Activated T-cell treated with anti-CD3 and anti-CD28 coated beads, Interleukin-2, amount 50 U/mL, for 4 hours (primary cell): ENCODE measurements around the gene ECSIT. TPM values are rescaled to one million over a fixed set of nuclear protein-coding genes. Genes with fewer than 3 reads are reported as not detected.
A peak's percentile ranks its signal among the peaks of the same experiment; 100 is the strongest.
"Not testable (repeated sequence)": the region's sequence is repeated elsewhere in the genome, so short reads cannot be mapped to it uniquely, and the experiment has no call there.

ENCODE experiments used
- ATAC-seq, 2 donors: fragments of 200-7000 bp; cut with Tn5 transposase; one replicate each; pipeline ENCODE4 v1.10.0; 2021
- DNase-seq: peaks from one replicate; pipeline ENCODE4 v3.0.0-alpha.2; 2020
- H3K27me3 Mint-ChIP-seq: one replicate; pipeline ENCODE4 v1.8.0; 2021; ENCODE audit warnings: low read depth, mixed read lengths
- H3K36me3 Mint-ChIP-seq: one replicate; pipeline ENCODE4 v1.8.0; 2022; ENCODE audit warnings: mixed read lengths; ENCODE audit not compliant: insufficient read depth
- H3K4me1 Mint-ChIP-seq: one replicate; pipeline ENCODE4 v1.8.0; 2021; ENCODE audit warnings: low read depth, mixed read lengths
- H3K4me3 Mint-ChIP-seq: one replicate; pipeline ENCODE4 v1.8.0; 2021; ENCODE audit warnings: mild to moderate bottlenecking, moderate library complexity, mixed read lengths
- H3K9me3 Mint-ChIP-seq: one replicate; pipeline ENCODE4 v1.8.0; 2021; ENCODE audit warnings: mixed read lengths
- total RNA-seq, 3 donors: library from RNA; stranded (reverse); gene quantifications; one replicate each; pipeline ENCODE4 v1.2.1, GENCODE V29; 2021

Gene ECSIT
- total RNA-seq, 3 donors from 2014 or later: 72.3 to 88.1 (median 81.9) TPM

DNA sequence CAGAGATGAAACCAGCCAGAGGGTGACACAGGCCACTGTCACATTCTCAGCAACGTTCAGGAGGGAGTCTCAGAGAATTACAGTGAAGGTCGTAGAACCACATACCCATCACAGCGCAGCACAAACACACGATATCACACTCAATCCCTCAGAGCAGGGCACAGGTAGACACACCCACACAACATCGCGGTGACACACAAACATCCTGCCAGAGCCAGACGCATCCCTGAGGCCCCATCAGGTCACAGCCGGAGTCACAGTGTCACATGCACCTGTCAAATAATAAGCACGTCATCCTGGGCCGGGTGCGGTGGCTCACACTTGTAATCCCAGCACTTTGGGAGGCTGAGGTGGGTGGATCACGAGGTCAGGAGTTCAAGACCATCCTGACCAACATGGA, 65.5 kb downstream of the ECSIT start:
- DNase-seq (no peak), ATAC-seq (peak in 1 of 2 donors; percentile 34)
- Mint-ChIP-seq H3K4me1 (no peaks in the 10 kb centered on the region), H3K27me3 (peaks cover 4% of the 10 kb centered on the region), H3K9me3 (no peaks in the 10 kb centered on the region), H3K36me3 (no peaks in the 10 kb centered on the region), H3K4me3 (no peak overlapping the region)

DNA sequence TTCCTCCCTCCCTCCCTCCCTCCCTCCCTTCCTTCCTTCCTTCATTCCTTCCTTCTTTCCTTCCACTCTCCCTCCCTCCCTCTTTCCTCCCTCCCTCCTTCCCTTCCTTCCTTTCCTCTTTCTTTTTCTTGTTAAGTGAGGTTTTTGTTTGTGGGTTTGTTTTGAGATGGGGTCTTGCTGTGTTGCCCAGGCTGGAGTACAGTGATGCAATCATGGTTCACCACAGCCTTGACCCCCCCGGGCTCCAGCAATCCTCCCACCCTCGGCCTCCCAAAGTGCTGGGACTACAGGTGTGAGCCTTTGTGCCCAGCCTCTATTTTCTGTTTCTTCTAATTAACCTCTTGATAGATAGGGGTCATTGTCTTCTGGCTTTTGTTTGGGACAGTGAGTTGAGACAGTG, 67.5 kb downstream of the ECSIT start:
- ATAC-seq: no peak
- no peaks in the 10 kb centered on the region for H3K36me3 Mint-ChIP-seq
- H3K9me3 Mint-ChIP-seq: no peaks in the 10 kb centered on the region
- DNase-seq: no peak
- H3K27me3 Mint-ChIP-seq: peaks cover 4% of the 10 kb centered on the region
- H3K4me3 Mint-ChIP-seq: no peak overlapping the region
- H3K4me1 Mint-ChIP-seq: no peaks in the 10 kb centered on the region

DNA sequence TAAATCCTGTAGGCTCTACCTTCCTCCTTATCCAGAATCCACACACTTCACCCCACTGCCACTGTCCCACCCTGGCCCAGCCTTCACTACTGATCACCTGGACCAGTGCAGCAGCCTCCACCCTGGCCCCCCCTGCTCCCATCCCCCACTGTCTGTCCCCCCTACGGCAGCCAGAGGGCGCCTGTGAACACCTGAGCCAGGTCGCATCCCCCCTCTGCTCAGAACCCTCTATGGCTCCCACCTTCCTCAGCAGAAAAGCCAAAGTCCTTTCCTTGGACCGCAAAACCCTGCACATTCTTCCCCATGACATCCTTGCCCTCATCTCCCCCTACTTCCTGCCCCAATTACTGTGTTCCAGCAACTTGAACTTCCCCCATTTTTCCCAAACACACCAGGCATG, 68.7 kb downstream of the ECSIT start:
- Mint-ChIP-seq H3K4me3 (no peak overlapping the region), H3K4me1 (no peaks in the 10 kb centered on the region), H3K27me3 (peaks cover 4% of the 10 kb centered on the region), H3K36me3 (no peaks in the 10 kb centered on the region), H3K9me3 (no peaks in the 10 kb centered on the region)
- DNase-seq (no peak), ATAC-seq (peak in 1 of 2 donors; percentile 40)

DNA sequence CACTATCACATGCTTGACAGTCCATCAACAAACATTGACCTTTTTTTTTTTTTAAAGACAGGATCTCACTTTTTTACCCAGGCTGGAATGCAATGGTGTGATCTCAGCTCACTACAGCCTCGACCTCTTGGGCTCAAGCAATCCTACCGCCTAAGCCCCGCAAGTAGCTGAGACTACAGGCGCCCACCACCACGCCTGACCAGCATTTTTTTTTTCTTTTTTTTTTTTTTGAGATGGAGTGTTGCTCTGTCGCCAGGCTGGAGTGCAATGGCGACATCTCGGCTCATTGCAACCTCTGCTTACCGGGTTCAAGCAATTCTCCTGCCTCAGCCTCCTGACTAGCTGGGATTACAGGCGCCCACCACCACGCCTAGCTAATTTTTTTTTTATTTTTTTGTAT, 70.0 kb downstream of the ECSIT start:
- H3K27me3 Mint-ChIP-seq, DNase-seq, H3K4me1 Mint-ChIP-seq, H3K36me3 Mint-ChIP-seq, ATAC-seq, H3K4me3 Mint-ChIP-seq, H3K9me3 Mint-ChIP-seq: not testable (repeated sequence)

DNA sequence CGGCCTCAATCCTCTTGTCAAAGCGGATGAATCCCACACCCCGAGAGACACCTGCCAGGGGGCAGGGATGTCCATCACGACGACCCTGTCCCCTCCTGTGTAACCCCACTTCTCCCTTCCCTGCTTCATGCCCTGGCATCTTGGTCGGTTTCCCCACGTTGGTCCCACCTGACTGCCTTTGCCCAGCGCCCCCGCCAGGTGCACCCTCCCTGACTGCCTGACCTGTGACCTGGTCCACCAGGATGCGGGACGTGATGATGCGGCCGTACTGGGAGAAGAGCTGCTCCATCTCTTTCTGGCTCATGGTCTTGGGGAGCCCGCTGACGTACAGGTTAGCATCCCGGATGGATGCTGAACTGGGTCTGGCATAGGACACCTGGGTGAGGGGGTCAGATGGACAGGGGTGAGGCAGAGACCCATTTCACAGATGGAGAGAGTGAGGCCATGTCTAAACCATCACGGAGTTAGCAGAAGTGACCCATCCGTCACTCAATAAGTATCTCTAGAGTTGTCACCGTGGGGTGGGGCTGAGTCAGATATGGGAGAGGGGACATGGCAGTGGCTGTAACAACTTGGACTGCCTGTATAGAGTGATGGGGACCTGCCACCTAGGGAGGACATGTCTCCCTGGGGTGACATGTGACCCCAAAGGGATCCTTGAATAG, 70.6 kb downstream of the ECSIT start:
- DNase-seq (no peak), ATAC-seq (no peak)
- H3K4me1 Mint-ChIP-seq: no peaks in the 10 kb centered on the region
- no peaks in the 10 kb centered on the region for H3K36me3 Mint-ChIP-seq
- H3K9me3 Mint-ChIP-seq: no peaks in the 10 kb centered on the region
- peaks cover 4% of the 10 kb centered on the region for H3K27me3 Mint-ChIP-seq
- H3K4me3 Mint-ChIP-seq: no peak overlapping the region

DNA sequence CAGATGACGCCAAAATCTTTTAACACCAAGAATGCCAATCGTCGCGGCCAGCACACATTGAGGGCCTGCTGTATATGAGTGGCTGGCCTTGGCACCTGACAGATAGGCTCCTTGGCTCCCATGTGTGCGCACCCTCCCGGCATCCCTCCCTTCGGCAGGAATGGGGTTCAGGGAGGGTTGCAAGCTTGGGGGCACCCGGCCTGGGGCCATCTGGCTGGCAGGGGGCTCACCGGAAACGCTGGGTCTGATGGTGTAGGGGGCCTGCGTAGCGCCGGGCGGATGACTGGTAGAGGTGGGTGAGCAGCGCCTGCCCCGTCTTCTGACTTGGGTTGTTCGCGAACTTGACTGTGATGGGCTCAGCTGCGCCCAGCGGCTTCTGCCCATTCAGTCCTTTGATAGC, 71.1 kb downstream of the ECSIT start:
- H3K27me3 Mint-ChIP-seq: peaks cover 4% of the 10 kb centered on the region
- no peaks in the 10 kb centered on the region for H3K9me3 Mint-ChIP-seq
- no peak for DNase-seq
- no peak for ATAC-seq
- H3K36me3 Mint-ChIP-seq: no peaks in the 10 kb centered on the region
- no peaks in the 10 kb centered on the region for H3K4me1 Mint-ChIP-seq
- H3K4me3 Mint-ChIP-seq: no peak overlapping the region

DNA sequence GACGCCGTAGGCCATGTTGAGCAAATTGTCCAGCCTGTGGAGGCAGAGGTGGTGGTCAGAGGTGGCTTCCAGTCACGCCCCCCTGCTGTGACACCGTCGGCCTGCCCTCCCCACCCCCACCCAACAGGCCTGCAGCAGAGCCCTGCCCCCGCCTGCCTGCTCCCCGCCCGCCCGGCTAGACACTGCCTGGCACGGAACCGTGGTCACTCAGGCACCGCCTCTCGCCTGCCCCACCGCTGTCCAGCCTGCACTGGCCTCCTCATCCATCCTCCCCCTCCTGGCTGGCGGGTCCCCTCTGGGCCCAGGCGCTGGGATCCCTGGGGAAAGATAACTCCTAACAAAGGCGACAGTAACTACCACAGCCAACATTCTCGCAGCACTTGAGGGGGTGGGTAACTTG, 71.8 kb downstream of the ECSIT start:
- Mint-ChIP-seq H3K27me3 (peaks cover 4% of the 10 kb centered on the region), H3K4me1 (no peaks in the 10 kb centered on the region), H3K36me3 (no peaks in the 10 kb centered on the region), H3K9me3 (no peaks in the 10 kb centered on the region), H3K4me3 (no peak overlapping the region)
- DNase-seq: no peak
- no peak for ATAC-seq

DNA sequence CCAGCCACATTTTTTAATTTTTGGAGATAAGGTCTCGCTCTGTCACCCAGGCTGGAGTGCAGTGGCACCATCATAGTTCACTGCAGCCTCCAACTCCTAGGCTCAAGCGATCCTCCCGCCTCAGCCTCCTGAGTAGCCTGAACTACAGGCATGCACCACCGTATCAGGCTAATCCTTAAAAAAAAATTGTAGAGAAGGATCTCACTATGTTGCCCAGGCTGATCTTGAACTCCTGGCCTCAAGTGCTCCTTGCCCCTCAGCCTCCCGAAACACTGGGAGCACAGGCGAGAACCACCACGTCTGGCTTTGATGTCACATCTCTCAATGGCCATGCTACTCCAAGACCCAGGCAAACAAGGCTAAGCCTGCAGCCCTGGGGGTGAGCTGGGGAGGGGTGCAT, 72.3 kb downstream of the ECSIT start:
- Mint-ChIP-seq H3K4me1 (no peaks in the 10 kb centered on the region), H3K9me3 (no peaks in the 10 kb centered on the region), H3K4me3 (no peak overlapping the region), H3K27me3 (peaks cover 4% of the 10 kb centered on the region), H3K36me3 (no peaks in the 10 kb centered on the region)
- no peak for DNase-seq
- no peak for ATAC-seq

Other genes with a start within 250 kb of the ECSIT start
- gene TSPAN16, start 233.0 kb downstream of the ECSIT start, total RNA-seq: not detected
- 1 to 10 TPM; 4.0 to 4.5 (median 4.3) TPM for gene RAB3D, start 189.5 kb downstream of the ECSIT start, total RNA-seq
- gene TMEM205, start 182.9 kb downstream of the ECSIT start, total RNA-seq: 10 to 100 TPM; 33.5 to 38.9 (median 33.7) TPM
- 10 to 100 TPM; 10.7 to 14.6 (median 11.0) TPM for gene CCDC159, start 182.6 kb downstream of the ECSIT start, total RNA-seq
- gene PLPPR2, start 173.7 kb downstream of the ECSIT start, total RNA-seq: 1 to 10 TPM; 2.4 to 4.1 (median 3.8) TPM
- gene SWSAP1, start 154.5 kb downstream of the ECSIT start, total RNA-seq: 1 to 10 TPM; 2.0 to 3.1 (median 2.1) TPM
- 1 to 10 TPM; 1.8 to 2.0 (median 1.8) TPM for gene EPOR, start 144.8 kb downstream of the ECSIT start, total RNA-seq
- under 1 TPM in 2 of 3 donors, not detected in 1; 0.29 to 0.51 TPM for gene RGL3, start 109.8 kb downstream of the ECSIT start, total RNA-seq
- gene ODAD3, start 94.0 kb downstream of the ECSIT start, total RNA-seq: under 1 TPM in 1 of 3 donors, not detected in 2; 0.11 TPM
- gene PRKCSH, start 93.5 kb downstream of the ECSIT start, total RNA-seq: 100 to 1,000 TPM; 273 to 327 (median 319) TPM
- under 1 TPM in 1 of 3 donors, not detected in 2; 0.19 TPM for gene ELAVL3, start 48.1 kb downstream of the ECSIT start, total RNA-seq
- 10 to 100 TPM; 12.3 to 16.9 (median 13.9) TPM for gene ZNF653, start 23.3 kb downstream of the ECSIT start, total RNA-seq
- gene CNN1, start 9.7 kb upstream of the ECSIT start, total RNA-seq: under 1 TPM in 1 of 3 donors, not detected in 2; 0.25 TPM
- gene ELOF1, start 30.1 kb upstream of the ECSIT start, total RNA-seq: 10 to 100 TPM; 82.5 to 91.6 (median 86.4) TPM
- 1 to 10 TPM; 2.4 to 2.9 (median 2.8) TPM for gene ACP5, start 48.5 kb upstream of the ECSIT start, total RNA-seq
- gene ZNF627, start 68.3 kb upstream of the ECSIT start, total RNA-seq: 1 to 10 TPM; 2.6 to 3.5 (median 3.4) TPM
- 1 to 10 TPM; 1.3 to 2.9 (median 1.3) TPM for gene ZNF823, start 209.8 kb upstream of the ECSIT start, total RNA-seq
- gene ZNF441, start 237.9 kb upstream of the ECSIT start, total RNA-seq: 1 to 10 TPM; 1.6 to 2.9 (median 1.7) TPM